ENCODE results near the gene HS3ST4.

- no peak for TF ChIP-seq CTCF (IDR thresholded peaks at IDR 0.05)
- TF ChIP-seq REST (IDR thresholded peaks at IDR 0.05; ENCODE audit: insufficient read depth in 1 of 2, low read depth in 2 of 2, low read length in 1 of 2) = no peak
Measured at GRCh38 chr16:26177438-26177837, 485.7 kb downstream of the HS3ST4 start.

Measured in Panc1 (cell line).